PC-9 (cell line): ENCODE data around the gene CDA. TPM values are rescaled to one million over a fixed set of nuclear protein-coding genes. Genes with fewer than 3 reads are reported as not detected.

Source experiments
- BruUV-seq: library from RNA; stranded (reverse); fragments of 400-500 nt; replicated peaks from 2 replicates; lab custom pipeline; 2021; lab: Mats Ljungman, UMichigan
- CTCF ChIA-PET: fragments of 300-600 bp; sonication (Branson Sonifier 250); formaldehyde crosslinking; loops from one replicate; lab custom pipeline; 2022; ENCODE audit warnings: antibody characterized with exemption; lab: Charles Lee
- POLR2A ChIA-PET: fragments of 300-600 bp; sonication (Branson Sonifier 250); formaldehyde crosslinking; loops from one replicate; lab custom pipeline; 2022; ENCODE audit warnings: antibody characterized with exemption; ENCODE audit not compliant: unreplicated experiment; lab: Charles Lee
- DNase-seq, 2 experiments: peaks; one replicate each; pipeline versions ENCODE4 v3.0.0 to v3.0.0-alpha.2; 2015 to 2022; ENCODE audit warnings: mixed read lengths in 1 of 2
- H2AFZ ChIP-seq: fragments of 200-600 bp; sonication (generic); 2 replicates; pipeline ENCODE4 v1.8.1; 2017; ENCODE audit warnings: antibody characterized with exemption
- H3F3A ChIP-seq: fragments of 200-600 bp; sonication (generic); 2 replicates; pipeline ENCODE4 v1.8.1; 2017; ENCODE audit warnings: antibody characterized with exemption, mild to moderate bottlenecking, low read depth; ENCODE audit not compliant: insufficient read depth
- H3K27ac ChIP-seq: fragments of 200-600 bp; sonication (generic); 2 replicates; pipeline ENCODE4 v1.6.1; 2016; ENCODE audit warnings: mixed run types
- H3K27me3 ChIP-seq: fragments of 200-600 bp; sonication (generic); 2 replicates; pipeline ENCODE4 v1.6.1; 2016; ENCODE audit warnings: low read depth, mixed run types; ENCODE audit not compliant: insufficient read depth
- H3K36me3 ChIP-seq: fragments of 200-600 bp; sonication (generic); 2 replicates; pipeline ENCODE4 v1.6.1; 2016; ENCODE audit warnings: low read depth, mixed run types
- H3K4me1 ChIP-seq: fragments of 200-600 bp; sonication (generic); replicated peaks from 2 replicates; pipeline ENCODE4 v1.6.1; 2016; ENCODE audit warnings: mixed run types; ENCODE audit not compliant: insufficient read depth
- H3K4me2 ChIP-seq: fragments of 200-600 bp; sonication (generic); 2 replicates; pipeline ENCODE4 v1.6.1; 2017; ENCODE audit warnings: mixed run types
- H3K4me3 ChIP-seq: fragments of 200-600 bp; sonication (generic); 2 replicates; pipeline ENCODE4 v1.6.1; 2016; ENCODE audit warnings: mixed run types
- H3K79me2 ChIP-seq: fragments of 200-600 bp; sonication (generic); 2 replicates; pipeline ENCODE4 v1.6.1; 2017; ENCODE audit warnings: low read depth, mixed run types
- H3K9me2 ChIP-seq: fragments of 200-600 bp; sonication (generic); 2 replicates; pipeline ENCODE4 v1.8.1; 2017; ENCODE audit warnings: mild to moderate bottlenecking; ENCODE audit not compliant: insufficient read depth
- H3K9me3 ChIP-seq: fragments of 200-600 bp; sonication (generic); 2 replicates; pipeline ENCODE4 v1.8.1; 2016; ENCODE audit warnings: low read depth; ENCODE audit not compliant: insufficient read depth
- H4K20me1 ChIP-seq: fragments of 200-600 bp; sonication (generic); 2 replicates; pipeline ENCODE4 v1.8.1; 2017; ENCODE audit not compliant: insufficient read depth
- CTCF ChIP-seq: fragments of 200-600 bp; sonication (generic); conservative IDR thresholded peaks from 2 replicates; pipeline ENCODE4 v1.6.1; 2017; ENCODE audit warnings: mixed run types, antibody characterized with exemption, mild to moderate bottlenecking, moderate library complexity
- EZH2 ChIP-seq: fragments of 200-600 bp; sonication (generic); IDR thresholded peaks from 2 replicates; pipeline ENCODE4 v1.8.0; 2017; ENCODE audit warnings: antibody characterized with exemption, low read depth
- intact Hi-C: fragments of 100-400 bp; cut with micrococcal nuclease; formaldehyde crosslinking; loops from one replicate; pipeline ENCODE4 v1.10.0; 2022; ENCODE audit not compliant: unreplicated experiment
- total RNA-seq: library from RNA; stranded (reverse); gene quantifications from 2 replicates; pipeline ENCODE4 v1.2.3, GENCODE V29; 2021

Gene CDA
- total RNA-seq, 1 experiment from 2014 or later, result 56.6 TPM

GRCh38 chr1:20571427-20571826 is 17.5 kb upstream of the CDA start:
- Histone ChIP-seq H3K4me3 (no peak overlapping the region), H3K27me3 (no peaks in the 10 kb centered on the region), H3F3A (peaks cover 11% of the 10 kb centered on the region; the same call in 1 of the 2 replicates), H3K36me3 (no peaks in the 10 kb centered on the region), H3K79me2 (no peaks in the 10 kb centered on the region), H3K9me3 (no peaks in the 10 kb centered on the region), H4K20me1 (no peaks in the 10 kb centered on the region), H3K4me2 (no peak overlapping the region), H3K4me1 (peaks cover 8% of the 10 kb centered on the region), H3K9me2 (no peaks in the 10 kb centered on the region), H2AFZ (no peak overlapping the region), H3K27ac (no peak overlapping the region)
- no peak for DNase-seq
- TF ChIP-seq EZH2 (no peak), CTCF (no peak)
- BruUV-seq, result no TSS peak
- intact Hi-C loops, result no loop called here
- ChIA-PET POLR2A (no interaction called here), CTCF (no interaction called here)

DNA sequence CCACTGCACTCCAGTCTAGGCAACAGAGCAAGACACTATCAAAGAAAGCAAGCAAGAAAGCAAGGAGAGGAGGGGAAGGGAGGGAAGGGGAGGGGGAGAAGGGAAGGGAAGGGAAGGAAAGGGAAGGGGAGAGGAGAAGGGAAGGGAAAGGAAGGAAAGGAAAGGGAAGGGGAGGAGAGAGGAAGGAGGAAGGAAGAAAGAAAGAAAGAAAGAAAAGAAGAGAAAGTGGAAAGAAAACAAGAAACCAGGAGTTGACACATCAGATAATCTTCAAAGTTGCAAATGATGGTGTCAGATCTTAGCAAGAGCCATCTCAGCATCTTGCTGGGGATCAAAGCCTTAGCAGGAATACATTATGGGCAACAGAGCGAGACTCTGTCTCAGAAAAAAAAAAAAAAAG is 14.9 kb upstream of the CDA start:
- no peak overlapping the region for H3K4me3 ChIP-seq
- H3K4me2 ChIP-seq, result no peak overlapping the region
- no peaks in the 10 kb centered on the region for H3K9me2 ChIP-seq
- H2AFZ ChIP-seq, result no peak overlapping the region
- no peak for DNase-seq
- H3K79me2 ChIP-seq, result no peaks in the 10 kb centered on the region
- intact Hi-C loops, result no loop called here
- no peaks in the 10 kb centered on the region for H3K9me3 ChIP-seq
- ChIA-PET POLR2A (no interaction called here), CTCF (no interaction called here)
- H3F3A ChIP-seq, result peaks cover 31% of the 10 kb centered on the region; the same call in 1 of the 2 replicates
- TF ChIP-seq EZH2, result no peak
- TF ChIP-seq CTCF, result no peak
- BruUV-seq, result no TSS peak
- H3K36me3 ChIP-seq, result no peaks in the 10 kb centered on the region
- no peak overlapping the region for H3K27ac ChIP-seq
- no peaks in the 10 kb centered on the region for H4K20me1 ChIP-seq
- no peaks in the 10 kb centered on the region for H3K27me3 ChIP-seq
- peaks cover 31% of the 10 kb centered on the region for H3K4me1 ChIP-seq

DNA sequence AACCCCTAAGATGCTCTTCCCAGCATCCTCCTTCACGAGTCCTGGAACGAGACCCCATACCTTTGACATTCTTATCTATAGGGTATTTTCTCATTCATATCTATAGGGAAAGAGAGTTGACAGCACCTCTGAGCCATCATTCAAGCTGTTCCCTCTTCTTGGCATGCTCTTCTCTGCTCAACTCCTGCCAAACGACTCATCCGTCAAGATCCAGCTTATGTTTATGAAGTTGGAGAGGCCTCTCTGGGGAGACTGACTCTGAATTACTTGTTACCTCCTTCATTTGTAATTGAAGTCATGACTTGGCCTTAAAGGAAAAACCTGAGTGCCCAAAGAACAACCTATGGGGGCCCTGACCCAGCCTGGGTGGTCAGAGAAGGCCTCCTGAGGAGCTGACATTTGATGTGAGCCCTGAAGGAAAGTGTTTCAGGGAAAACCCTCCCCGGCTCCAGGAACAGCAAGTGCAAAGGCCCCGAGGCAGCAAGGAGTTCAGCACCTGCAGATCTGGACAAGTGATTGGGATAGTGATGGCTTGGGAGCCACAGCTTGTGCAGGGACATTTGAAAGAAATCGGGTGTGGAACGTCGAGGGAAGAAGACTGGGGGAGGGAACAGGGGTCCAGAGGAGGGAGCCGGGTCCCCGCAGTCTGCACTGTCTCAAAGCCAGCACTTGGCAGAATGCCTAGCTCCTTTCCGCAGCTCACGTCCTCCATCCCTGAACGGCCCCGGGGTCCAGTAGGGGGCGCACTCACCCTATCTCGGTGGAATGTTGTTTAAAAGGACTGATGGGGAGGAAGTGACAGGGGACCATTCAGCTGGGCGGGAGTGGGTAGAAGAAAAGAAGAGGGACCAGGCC is 14.0 kb upstream of the CDA start:
- H4K20me1 ChIP-seq, result no peaks in the 10 kb centered on the region
- H3F3A ChIP-seq, result peaks cover 31% of the 10 kb centered on the region; the same call in 1 of the 2 replicates
- H3K27me3 ChIP-seq, result no peaks in the 10 kb centered on the region
- H2AFZ ChIP-seq, result no peak overlapping the region
- H3K4me2 ChIP-seq, result no peak overlapping the region
- ChIA-PET POLR2A (no interaction called here), CTCF (interaction anchor here (0.7 to 1.1 kb wide), 2 partner anchors 39 to 59 kb away, joined by 4 to 5 read pairs; no protein-coding TSS in a partner anchor)
- H3K9me2 ChIP-seq, result no peaks in the 10 kb centered on the region
- H3K79me2 ChIP-seq, result no peaks in the 10 kb centered on the region
- no peak overlapping the region for H3K4me3 ChIP-seq
- H3K4me1 ChIP-seq, result peaks cover 34% of the 10 kb centered on the region
- H3K36me3 ChIP-seq, result no peaks in the 10 kb centered on the region
- no peak overlapping the region for H3K27ac ChIP-seq
- H3K9me3 ChIP-seq, result no peaks in the 10 kb centered on the region
- TF ChIP-seq EZH2, result no peak
- TF ChIP-seq CTCF, result peak; percentile 26; the same call in 1 of the 2 replicates
- BruUV-seq, result no TSS peak
- intact Hi-C loops, result loop anchor here (5.0 kb wide), 2 partner anchors 37 to 57 kb away; partner anchors contain the start of gene PINK1
- no peak for DNase-seq
